HG02759 (cell line): ENCODE data around the gene YIF1A.
"Not testable (repeated sequence)": the region's sequence is repeated elsewhere in the genome, so short reads cannot be mapped to it uniquely, and the experiment has no call there.

Source experiments
- ATAC-seq: cut with Tn5 transposase; IDR thresholded peaks from one replicate; pipeline ENCODE4 v1.9.1; 2021; ENCODE audit warnings: mild to moderate bottlenecking, moderate library complexity; ENCODE audit not compliant: unreplicated experiment

Gene YIF1A

DNA sequence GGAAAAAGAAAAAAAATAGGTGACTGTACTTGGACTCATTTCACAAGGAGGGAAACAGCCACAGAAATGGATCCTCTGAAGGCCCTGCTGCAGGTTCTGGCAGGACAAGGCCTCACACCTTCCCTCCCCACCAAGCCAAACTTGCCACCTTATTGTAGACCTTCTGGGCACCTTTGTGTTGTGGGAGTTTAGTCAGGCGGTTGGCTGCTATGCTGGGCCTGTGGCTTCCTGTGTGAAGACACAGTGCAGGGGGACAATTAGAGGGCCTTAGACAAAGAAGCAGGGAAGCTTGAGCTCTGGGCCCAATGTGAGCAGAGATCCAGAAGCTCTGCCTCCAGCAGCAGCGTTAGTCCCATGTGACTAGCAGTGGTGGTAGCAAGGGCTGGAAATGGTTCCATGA is 16.3 kb downstream of the YIF1A start:
- no peak for ATAC-seq

DNA sequence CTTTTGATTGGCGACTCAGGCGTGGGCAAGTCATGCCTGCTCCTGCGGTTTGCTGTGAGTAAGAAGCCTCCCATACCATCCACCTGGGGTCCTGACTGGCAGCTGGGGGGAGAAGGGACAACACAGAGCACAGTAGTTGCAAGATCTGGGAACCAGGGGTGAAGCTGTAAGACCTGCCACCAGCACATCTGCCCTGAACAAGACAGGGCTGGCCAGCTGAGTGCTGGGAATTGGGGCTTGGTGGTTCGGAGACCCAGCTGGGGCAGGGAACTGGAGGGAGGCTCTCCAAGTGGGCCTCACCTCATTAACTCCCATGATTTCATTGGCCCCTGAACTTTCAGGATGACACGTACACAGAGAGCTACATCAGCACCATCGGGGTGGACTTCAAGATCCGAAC is 17.1 kb downstream of the YIF1A start:
- ATAC-seq = no peak

DNA sequence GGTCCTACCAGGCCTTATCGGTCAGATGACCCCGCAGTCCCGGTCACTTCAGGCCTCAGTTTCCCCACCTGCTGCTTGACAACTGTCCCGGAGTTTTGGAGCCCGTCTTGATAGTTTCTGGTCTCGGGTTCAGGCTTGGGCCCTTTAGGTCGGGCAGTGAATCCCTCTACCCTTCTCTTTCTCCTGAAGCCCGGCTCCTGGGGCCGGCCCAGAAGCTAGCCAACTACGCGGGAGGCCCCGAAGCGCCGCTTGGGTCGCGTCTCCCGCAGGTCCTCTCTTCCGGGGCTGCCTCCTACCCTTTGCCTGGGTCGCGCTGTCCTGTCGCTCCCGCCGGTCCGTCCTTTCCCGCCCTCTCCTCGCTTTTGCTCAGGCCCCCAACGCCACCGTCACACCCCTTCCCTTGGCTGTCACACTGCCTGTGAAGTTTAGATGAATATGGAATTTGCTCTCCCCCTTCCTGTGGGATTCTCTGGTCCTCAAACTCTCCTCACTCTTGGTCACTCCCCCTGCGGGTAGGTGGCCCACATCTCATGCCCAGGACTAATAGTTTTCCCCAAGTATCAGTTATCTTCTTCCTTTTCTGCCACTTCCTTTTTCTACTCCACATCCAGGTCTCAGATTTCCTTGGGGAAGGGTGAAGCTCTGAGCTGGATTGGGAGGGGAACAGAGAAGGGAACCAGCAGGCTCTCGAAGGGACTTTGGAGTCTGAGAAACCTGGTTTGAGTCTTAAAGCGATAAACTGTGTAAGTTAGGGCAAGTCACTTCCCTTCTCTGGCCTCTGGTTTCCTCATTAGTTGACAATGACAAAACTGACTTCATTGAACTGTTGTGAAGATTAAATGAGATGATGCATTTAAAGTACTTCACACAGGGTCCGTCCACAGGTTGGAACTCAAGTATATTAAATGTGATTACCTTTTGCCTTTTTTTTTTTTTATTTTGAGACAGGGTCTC is 19.7 kb downstream of the YIF1A start:
- ATAC-seq = no peak

DNA sequence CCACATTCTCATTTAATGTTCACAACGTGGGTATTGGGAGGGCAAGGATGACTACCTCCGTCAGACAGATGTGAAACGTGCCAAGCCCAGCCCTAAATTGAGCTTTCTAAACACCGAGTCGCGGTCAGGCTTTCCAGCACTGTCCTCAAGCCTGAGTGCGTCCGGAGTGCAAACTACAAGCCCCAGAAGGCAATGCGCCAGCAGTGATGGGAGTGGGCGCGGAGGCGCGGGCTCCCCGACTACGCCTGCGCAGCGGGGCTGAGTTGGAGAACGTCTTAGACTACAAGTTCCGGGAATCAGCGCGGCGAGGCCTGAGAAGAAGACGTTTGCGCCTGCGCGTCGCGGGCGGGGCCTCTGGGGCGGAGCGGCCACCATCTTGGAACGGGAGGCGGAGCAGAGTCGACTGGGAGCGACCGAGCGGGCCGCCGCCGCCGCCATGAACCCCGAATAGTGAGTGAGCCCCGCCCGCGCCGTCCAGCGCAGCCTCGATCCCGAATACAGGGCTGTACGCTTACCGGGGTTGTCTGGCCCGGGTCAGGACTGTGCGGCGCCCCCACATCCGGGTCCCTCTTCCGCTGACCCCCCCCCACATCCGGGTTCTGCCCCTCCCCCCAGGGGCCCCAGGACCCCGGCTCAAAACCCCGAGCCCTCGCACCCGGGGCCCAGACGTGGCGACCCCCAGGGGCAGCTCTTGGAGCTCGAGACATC is 20.5 kb downstream of the YIF1A start, which contains the start of gene RAB1B:
TSS of gene RAB1B (plus strand) at position 396 of the 708 bp plus-strand sequence. CDS start at position 437, 41 bp downstream.
- peak; percentile 81 for ATAC-seq

DNA sequence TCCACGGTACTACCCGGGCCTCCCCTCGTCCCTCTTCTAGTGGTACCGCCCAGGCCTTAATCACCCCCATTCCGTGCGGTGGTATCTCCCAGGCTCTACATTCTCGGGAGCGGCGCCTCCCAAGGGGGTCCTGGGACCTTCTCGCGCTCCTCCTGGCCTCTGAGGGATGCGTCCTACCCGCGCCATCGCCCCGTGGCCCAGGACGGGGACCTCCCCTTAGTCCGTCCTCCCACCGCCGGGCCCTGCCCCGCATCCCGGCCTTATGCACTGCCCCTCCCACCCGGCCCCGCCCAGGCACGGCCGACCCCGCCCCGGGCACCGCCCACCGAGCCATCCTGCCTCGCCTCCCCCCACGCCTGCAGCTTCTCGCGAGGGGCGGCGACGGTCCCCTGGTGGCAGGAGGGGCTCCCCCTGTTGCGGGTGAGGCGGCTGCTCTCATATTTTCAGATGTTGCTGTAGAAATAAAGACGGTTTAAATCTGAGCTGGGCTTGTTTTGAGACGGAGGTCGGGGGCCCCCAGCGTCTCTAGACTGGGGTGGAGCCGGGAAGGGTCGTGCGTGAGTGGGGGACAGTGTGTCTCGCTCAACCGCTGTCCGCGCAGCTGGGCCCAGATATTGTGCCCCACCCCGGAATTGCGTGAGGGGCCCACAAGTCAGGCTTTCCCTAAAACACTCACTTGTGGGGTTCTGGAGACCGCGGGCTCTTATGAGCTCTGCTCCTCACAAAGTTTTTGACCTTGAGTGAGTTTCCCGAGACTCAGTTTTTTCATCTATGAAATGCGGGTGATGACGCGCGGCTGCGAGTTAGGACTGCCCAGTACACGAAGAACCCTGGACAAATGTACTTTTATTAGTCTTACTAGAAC is 21.3 kb downstream of the YIF1A start:
- peak; percentile 55 for ATAC-seq

DNA sequence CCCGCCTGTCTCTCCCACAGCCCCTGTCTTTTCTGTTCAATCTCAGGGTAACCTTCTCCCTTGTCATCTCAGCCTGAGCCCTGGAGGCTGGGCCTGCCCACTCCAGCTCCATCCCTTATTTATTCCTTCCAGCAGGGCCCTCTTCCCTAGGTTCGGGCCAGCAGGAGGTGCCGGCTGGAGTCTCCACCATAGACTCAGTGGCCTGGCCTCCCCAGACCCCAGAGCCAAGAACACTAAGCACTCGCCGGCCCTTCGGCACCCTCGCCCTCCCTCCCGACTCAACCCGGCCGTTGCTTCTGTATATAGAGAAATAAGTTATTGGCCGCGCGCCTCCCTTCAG is 21.9 kb downstream of the YIF1A start:
- ATAC-seq = no peak

DNA sequence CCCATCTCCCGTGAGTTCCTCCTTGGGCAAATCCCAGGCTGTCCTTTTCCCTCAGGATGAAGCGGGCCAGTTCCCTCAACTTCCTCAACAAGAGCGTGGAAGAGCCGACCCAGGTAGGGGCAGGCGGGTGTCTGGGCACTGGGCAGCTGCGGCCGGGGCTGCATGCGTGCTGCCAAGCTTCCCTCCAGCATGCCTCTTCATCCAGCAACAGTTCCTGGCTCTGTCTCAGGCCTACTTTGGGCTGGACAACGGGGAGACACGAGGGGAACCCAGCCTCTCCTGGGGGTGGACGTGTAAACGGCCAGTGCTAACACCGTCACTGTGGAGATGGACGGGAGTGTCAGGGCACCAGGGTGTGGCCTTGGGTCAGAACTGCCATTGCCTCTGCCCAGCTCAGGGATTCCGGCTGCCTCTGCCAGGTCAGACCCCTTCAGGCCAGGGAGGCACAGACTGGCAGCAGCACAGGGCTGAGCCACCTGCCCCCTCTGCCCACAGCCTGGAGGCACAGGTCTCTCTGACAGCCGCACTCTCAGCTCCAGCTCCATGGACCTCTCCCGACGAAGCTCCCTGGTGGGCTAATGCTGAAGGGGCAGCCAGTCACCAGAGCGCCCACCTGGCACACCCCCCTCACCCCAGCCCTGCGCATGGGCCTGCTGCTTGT is 22.4 kb downstream of the YIF1A start:
- ATAC-seq = no peak

DNA sequence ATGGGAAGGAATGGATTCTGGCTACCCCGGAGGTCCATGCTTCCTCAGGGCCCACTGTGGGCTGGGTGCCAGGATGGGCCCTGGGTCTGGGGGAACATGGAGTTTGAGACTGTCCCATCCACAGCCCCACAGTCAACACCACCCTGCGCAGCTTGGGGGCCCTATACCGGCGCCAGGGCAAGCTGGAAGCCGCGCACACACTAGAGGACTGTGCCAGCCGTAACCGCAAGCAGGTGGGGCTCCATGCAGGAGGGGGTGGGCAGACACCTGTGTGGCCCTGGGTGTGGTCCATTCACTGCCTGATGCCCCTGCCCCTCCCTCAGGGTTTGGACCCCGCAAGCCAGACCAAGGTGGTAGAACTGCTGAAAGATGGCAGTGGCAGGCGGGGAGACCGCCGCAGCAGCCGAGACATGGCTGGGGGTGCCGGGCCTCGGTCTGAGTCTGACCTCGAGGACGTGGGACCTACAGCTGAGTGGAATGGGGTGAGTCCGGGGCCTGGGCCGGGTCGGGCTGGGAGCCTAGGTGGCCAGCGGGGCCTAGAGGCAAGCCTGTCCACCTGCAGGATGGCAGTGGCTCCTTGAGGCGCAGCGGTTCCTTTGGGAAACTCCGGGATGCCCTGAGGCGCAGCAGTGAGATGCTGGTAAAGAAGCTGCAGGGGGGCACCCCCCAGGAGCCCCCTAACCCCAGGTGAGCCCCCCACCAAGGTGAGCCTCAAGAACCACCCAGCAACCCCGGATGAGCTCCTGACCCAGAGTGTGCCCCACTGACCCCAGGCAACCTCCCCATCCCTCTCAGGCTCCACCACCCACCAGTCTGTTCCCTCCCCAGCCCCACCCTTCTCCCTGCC is 23.2 kb downstream of the YIF1A start:
- no peak for ATAC-seq

DNA sequence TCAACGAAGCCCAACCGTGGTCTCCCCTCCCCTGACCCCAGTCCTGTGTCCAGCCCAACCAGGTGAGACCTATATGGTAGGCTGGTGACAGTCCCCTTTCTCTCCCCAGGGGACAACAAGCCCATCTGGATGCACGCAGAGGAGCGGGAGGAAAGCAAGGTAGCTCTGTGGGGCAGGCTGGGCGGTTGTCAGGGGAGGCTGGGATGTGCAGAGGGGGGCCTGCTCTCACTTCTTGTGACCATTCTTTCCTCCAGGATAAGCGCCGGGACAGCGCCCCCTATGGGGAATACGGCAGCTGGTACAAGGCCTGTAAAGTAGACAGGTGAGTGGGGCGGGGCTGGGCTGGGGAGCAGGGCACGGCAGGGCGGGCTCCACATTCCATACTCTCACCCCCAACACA is 24.0 kb downstream of the YIF1A start:
- no peak for ATAC-seq

DNA sequence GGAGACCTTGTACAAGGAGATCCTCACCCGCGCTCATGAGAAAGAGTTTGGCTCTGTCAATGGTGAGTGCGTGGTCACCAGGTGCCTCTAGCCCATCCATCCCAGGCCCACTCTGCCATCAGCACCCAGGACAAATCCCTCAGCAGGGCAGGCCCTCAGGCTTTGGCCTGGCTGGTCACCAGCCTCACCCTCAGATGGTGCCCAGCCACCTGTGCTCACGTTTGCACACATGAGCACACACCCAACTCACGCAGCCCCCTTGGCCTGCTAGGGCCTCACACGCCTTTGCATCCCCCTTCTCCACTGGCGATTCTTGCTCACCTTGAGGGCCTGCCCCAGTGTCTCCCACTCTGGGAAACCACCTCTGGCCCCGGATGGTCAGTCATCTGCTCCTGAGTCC is 24.6 kb downstream of the YIF1A start:
- no peak for ATAC-seq

DNA sequence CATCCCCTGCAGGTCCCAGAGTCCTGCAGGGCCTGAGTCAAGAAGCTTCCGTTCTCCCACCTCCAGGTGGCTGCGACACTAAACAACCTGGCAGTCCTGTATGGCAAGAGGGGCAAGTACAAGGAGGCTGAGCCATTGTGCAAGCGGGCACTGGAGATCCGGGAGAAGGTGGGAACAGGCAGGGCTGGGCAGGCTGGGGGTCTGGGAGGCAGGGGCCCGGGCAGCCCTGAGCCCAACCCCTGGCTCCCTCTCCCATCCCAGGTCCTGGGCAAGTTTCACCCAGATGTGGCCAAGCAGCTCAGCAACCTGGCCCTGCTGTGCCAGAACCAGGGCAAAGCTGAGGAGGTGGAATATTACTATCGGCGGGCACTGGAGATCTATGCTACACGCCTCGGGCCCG is 25.2 kb downstream of the YIF1A start:
- no peak for ATAC-seq

DNA sequence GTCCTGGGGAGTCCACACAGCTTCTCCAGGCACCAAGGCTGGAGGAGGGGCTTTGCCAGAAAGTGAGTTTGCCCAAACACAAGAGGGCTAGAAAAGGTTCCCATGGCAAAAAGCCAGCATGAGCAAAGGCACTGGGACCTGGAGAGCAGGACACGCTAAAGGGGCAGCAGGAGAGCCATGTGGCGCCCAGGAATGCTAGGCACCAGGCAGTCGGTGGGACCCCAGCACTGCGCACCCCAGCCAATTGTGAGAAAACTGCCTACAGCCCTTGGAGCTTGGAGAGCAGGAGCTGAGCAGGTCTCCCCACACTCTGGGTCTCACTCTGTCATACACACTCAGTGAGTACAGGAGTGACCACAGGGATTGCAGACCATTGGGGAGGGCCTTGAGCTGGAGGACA is 25.7 kb downstream of the YIF1A start:
- ATAC-seq = no peak

DNA sequence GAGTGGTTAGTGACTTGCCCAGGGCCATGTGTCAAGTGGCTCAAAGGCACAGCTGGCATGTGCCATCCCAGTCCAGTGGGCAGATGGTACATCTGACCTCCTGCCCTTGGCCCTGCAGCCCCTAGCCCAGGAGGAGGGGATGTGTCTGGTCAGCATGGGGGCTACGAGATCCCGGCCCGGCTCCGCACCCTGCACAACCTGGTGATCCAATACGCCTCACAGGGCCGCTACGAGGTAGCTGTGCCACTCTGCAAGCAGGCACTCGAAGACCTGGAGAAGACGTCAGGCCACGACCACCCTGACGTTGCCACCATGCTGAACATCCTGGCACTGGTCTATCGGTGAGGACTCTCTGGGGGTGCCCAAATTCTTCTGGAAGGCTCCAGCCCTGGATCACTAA is 26.2 kb downstream of the YIF1A start:
- no peak for ATAC-seq

DNA sequence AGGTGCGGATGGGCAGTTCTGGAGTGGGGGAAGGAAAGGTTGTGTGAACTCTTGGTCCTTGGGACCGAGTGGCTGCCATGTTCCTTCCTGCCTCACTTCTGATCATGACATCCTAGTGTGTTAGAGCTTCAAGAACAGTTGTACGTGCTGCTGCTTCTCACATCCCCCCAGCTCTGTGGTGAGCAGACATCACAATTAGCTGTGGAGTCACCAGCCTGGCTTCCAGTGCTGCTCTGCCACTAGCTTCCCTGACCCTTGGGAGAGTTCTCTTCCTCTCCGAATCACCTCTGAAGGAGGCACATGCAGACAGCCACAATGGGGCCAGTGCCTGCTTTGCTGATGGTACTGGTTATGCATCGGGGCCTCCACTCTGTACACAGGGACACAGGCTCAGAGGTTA is 26.8 kb downstream of the YIF1A start:
- ATAC-seq = no peak

DNA sequence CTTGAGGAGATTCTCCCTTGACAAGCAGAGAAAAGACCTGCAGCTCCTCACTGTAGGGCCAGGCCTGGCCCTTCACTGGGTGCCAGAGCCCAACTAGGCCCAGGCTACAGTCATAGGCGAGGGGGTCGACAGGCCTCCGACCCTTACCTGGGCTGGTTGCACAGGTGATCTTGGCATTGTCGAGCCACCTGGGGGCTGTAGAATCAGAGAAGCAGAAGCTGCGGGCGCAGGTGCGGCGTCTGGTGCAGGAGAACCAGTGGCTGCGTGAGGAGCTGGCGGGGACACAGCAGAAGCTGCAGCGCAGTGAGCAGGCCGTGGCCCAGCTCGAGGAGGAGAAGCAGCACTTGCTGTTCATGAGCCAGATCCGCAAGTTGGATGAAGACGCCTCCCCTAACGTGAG is 27.4 kb downstream of the YIF1A start:
- no peak for ATAC-seq

DNA sequence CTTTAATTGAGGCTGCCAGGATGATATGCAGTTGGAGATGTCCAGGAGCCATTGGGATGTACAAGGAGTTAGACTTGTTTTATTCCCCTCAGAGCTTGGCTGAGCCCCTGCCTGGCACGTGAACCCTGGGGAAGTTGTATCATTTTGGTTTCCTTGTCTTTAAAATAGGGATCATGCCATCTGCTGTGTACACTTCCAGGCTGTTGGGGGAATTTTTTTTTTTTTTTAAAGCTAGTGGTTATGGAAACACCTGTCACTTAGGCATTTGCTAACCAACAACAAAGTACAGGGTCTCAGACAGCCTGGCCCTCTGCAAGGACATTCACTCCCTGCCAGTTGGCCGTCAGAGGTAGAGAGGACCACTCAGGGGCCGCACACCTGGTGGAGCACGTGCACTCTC is 29.0 kb downstream of the YIF1A start:
- ATAC-seq = no peak

DNA sequence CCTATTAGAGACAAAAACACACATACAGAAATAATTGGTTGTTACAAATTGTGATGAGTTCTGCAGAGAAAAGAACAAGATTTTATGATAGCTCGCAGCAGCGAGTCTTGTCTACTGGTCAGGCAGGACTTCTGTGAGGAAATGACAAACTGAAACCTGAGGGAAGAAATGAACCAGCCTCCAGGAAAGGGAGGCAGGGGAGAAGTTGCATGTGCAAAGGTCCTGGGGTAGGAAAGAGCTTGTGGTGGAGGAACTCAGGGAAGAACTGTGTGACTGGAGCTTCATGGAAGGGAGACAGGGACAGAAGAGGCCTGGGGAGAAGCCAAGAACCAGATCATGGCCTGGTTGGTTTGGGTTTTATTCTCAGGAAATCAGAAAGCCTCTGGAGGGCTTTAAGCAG is 29.7 kb downstream of the YIF1A start:
- ATAC-seq = no peak

DNA sequence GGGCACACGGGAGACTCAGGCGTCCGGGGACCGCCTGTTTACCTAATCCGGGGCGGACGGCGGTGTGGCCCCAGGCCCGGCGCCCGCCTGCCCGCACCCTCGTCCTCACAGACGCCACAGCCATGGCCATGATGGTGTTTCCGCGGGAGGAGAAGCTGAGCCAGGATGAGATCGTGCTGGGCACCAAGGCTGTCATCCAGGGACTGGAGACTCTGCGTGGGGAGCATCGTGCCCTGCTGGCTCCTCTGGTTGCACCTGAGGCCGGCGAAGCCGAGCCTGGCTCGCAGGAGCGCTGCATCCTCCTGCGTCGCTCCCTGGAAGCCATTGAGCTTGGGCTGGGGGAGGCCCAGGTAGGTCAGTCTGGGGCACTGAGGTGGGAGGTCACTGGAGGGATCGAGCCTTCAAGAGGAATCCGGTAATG is 30.5 kb downstream of the YIF1A start:
- ATAC-seq = peak; percentile 4

DNA sequence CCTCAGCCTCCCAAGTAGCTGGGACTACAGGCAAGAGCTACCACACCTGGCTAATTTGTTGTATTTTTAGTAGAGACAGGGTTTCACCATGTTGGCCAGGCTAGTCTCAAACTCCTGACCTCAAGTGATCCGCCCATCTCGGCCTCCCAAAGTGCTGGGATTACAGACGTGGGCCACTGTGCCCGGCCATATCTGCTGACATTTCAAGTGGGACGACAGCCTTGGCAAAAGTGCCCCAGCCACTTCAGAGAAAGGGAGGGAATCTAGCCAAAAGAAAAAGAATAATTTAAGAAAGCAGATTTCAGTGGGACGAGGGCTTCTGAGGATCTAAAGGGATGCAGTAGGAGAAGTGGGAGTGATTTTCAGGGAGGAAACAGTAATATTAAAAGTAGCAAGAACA is 35.9 kb downstream of the YIF1A start:
- ATAC-seq = not testable (repeated sequence)

DNA sequence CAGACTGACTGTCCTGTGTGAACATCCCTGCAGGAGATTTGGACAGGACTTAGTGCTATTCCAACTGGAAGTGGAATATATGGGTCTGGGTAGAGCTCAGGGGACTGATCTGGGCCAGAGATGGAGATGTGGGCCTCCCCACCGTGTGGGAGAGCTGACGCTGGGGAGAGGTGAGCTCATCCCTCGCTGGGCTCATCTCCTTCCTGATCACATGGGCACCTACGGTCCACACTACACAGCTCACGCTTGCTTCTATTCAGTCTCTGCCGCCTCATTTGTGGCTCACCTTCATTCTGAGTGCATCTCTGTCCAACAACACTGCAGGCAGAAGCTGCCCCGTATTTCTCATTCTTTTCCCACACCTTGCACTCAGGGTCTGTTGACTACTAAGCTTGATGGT is 37.1 kb downstream of the YIF1A start:
- ATAC-seq = no peak
